Smooth muscle cell (in vitro differentiated cells): ENCODE data around the gene LRP1-AS. TPM values are rescaled to one million over a fixed set of nuclear protein-coding genes. Genes with fewer than 3 reads are reported as not detected.

Source experiments
- DNase-seq: peaks from one replicate; lab custom pipeline; 2025; ENCODE audit not compliant: unreplicated experiment; lab: John Stamatoyannopoulos, UW
- H2AFZ ChIP-seq: fragments of 200-600 bp; sonication (generic); 2 replicates; pipeline ENCODE4 v1.6.0; 2016; ENCODE audit warnings: antibody characterized with exemption, low read depth, mild to moderate bottlenecking
- H3F3A ChIP-seq: fragments of 200-600 bp; sonication (generic); 2 replicates; pipeline ENCODE4 v1.6.0; 2017; ENCODE audit warnings: antibody characterized with exemption, low read depth
- H3K27ac ChIP-seq: fragments of 200-600 bp; sonication (generic); 2 replicates; pipeline ENCODE4 v1.5.1; 2016; ENCODE audit warnings: low read depth, mild to moderate bottlenecking
- H3K27me3 ChIP-seq: fragments of 200-600 bp; sonication (generic); 2 replicates; pipeline ENCODE4 v1.6.1; 2016; ENCODE audit warnings: low read depth, mild to moderate bottlenecking
- H3K36me3 ChIP-seq: fragments of 200-600 bp; sonication (generic); 2 replicates; pipeline ENCODE4 v1.5.1; 2016; ENCODE audit warnings: low read depth
- H3K4me1 ChIP-seq: fragments of 200-600 bp; sonication (generic); 2 replicates; pipeline ENCODE4 v1.5.1; 2016; ENCODE audit warnings: low read depth
- H3K4me2 ChIP-seq: fragments of 200-600 bp; sonication (generic); 2 replicates; pipeline ENCODE4 v1.6.0; 2016; ENCODE audit warnings: mild to moderate bottlenecking
- H3K4me3 ChIP-seq: fragments of 200-600 bp; sonication (generic); 2 replicates; pipeline ENCODE4 v1.5.1; 2016; ENCODE audit warnings: mild to moderate bottlenecking
- H3K79me2 ChIP-seq: fragments of 200-600 bp; sonication (generic); 2 replicates; pipeline ENCODE4 v1.6.0; 2016; ENCODE audit warnings: low read depth, mild to moderate bottlenecking
- H3K9ac ChIP-seq: fragments of 200-600 bp; sonication (generic); 2 replicates; pipeline ENCODE4 v1.6.0; 2016; ENCODE audit warnings: low read depth
- H3K9me3 ChIP-seq: fragments of 200-600 bp; sonication (generic); replicated peaks from 2 replicates; pipeline ENCODE4 v1.5.1; 2016; ENCODE audit warnings: low read depth
- H4K20me1 ChIP-seq: fragments of 200-600 bp; sonication (generic); 2 replicates; pipeline ENCODE4 v1.6.0; 2016; ENCODE audit warnings: low read depth
- CTCF ChIP-seq: fragments of 200-600 bp; sonication (generic); IDR thresholded peaks from 2 replicates; pipeline ENCODE4 v1.5.1; 2017; ENCODE audit warnings: borderline replicate concordance, mild to moderate bottlenecking, antibody characterized with exemption; ENCODE audit not compliant: insufficient read depth, poor library complexity, severe bottlenecking
- WGBS: methylation state at CpG from one replicate; pipeline ENCODE4 v1.1.7; 2016; ENCODE audit warnings: low lambda C conversion rate; 5-methylcytosine and 5-hydroxymethylcytosine counted together
- polyA plus RNA-seq: library from polyadenylated mRNA; unstranded; fragments of >200 nt; fragmentation: Nextera tagmentation; extraction: Ambion mirVana; gene quantifications from 2 replicates; pipeline ENCODE4 v1.2.1, GENCODE V29; 2016
- total RNA-seq: library from RNA; depleted of rRNA; stranded (reverse); fragments of >200 nt; gene quantifications from 2 replicates; pipeline ENCODE4 v1.2.3, GENCODE V29; 2014

The LRP1-AS gene
- total and polyA plus RNA-seq, 2 experiments from 2014 or later = not detected

GRCh38 chr12:57169046-57169795 is 21.8 kb upstream of the LRP1-AS start:
- H3K27me3 ChIP-seq = no peaks in the 10 kb centered on the region
- no peak overlapping the region for H2AFZ ChIP-seq
- no peaks in the 10 kb centered on the region for H3K9me3 ChIP-seq
- H3K27ac ChIP-seq = no peak overlapping the region
- peaks cover 85% of the 10 kb centered on the region for H4K20me1 ChIP-seq
- no peak overlapping the region for H3K4me2 ChIP-seq
- H3F3A ChIP-seq = peaks cover 14% of the 10 kb centered on the region
- WGBS = 96% methylated on average over 23 of the region's 23 CpGs
- DNase-seq = no peak
- no peak for TF ChIP-seq CTCF
- no peak overlapping the region for H3K9ac ChIP-seq
- H3K36me3 ChIP-seq = no peaks in the 10 kb centered on the region
- H3K4me3 ChIP-seq = no peak overlapping the region
- no peaks in the 10 kb centered on the region for H3K4me1 ChIP-seq
- peaks cover 3% of the 10 kb centered on the region for H3K79me2 ChIP-seq

- DNase-seq = no peak
- Histone ChIP-seq H3K4me3 (no peak overlapping the region), H2AFZ (no peak overlapping the region), H3K9me3 (no peaks in the 10 kb centered on the region), H3K27me3 (no peaks in the 10 kb centered on the region), H3K4me2 (no peak overlapping the region), H3K79me2 (peaks cover 4% of the 10 kb centered on the region), H3K27ac (no peak overlapping the region), H4K20me1 (peaks cover 79% of the 10 kb centered on the region), H3K9ac (no peak overlapping the region), H3K36me3 (peaks cover 4% of the 10 kb centered on the region), H3K4me1 (no peaks in the 10 kb centered on the region), H3F3A (peaks cover 16% of the 10 kb centered on the region)
- 95% methylated on average over 10 of the region's 10 CpGs for WGBS
- no peak for TF ChIP-seq CTCF
These were observed 20.6 kb upstream of the LRP1-AS start for GRCh38 chr12:57168058-57168457.

- no peaks in the 10 kb centered on the region for H3K27me3 ChIP-seq
These were observed 19.6 kb upstream of the LRP1-AS start for GRCh38 chr12:57166971-57167371.

More at GRCh38 chr12:57166971-57167371, 19.6 kb upstream of the LRP1-AS start:
- H3K9ac ChIP-seq = no peak overlapping the region
- peaks cover 16% of the 10 kb centered on the region for H3F3A ChIP-seq
- no peak overlapping the region for H3K4me3 ChIP-seq
- H2AFZ ChIP-seq = no peak overlapping the region
- peaks cover 79% of the 10 kb centered on the region for H4K20me1 ChIP-seq
- H3K79me2 ChIP-seq = peaks cover 4% of the 10 kb centered on the region
- DNase-seq = no peak
- peak overlapping the region; percentile 31 for H3K27ac ChIP-seq
- TF ChIP-seq CTCF = no peak
- H3K36me3 ChIP-seq = peaks cover 4% of the 10 kb centered on the region
- no peaks in the 10 kb centered on the region for H3K4me1 ChIP-seq
- H3K9me3 ChIP-seq = no peaks in the 10 kb centered on the region
- WGBS = 80% methylated on average over 10 of the region's 10 CpGs
- H3K4me2 ChIP-seq = no peak overlapping the region
